HepG2 (cell line): Measurements from ENCODE around the gene PWP1. TPM values are rescaled to one million over a fixed set of nuclear protein-coding genes. Genes with fewer than 3 reads are reported as not detected.

Source experiments
- ATF6 ChIP-seq: sonication (generic); formaldehyde crosslinking; conservative IDR thresholded peaks from 2 replicates; pipeline ENCODE4 v1.4.0; 2020; ENCODE audit warnings: missing genetic modification reagents
- DMAP1 ChIP-seq: IDR thresholded peaks from 2 replicates; pipeline ENCODE4 v1.6.1; 2016
- ERF ChIP-seq: IDR thresholded peaks from 2 replicates; pipeline ENCODE4 v1.6.1; 2018; ENCODE audit warnings: missing biosample characterization, missing genetic modification reagents
- HES4 ChIP-seq: sonication (generic); formaldehyde crosslinking; IDR thresholded peaks from 2 replicates; pipeline ENCODE4 v1.9.0; 2021; ENCODE audit warnings: mild to moderate bottlenecking, missing genetic modification reagents, borderline replicate concordance
- JUNB ChIP-seq: sonication (generic); formaldehyde crosslinking; IDR thresholded peaks from 2 replicates; pipeline ENCODE4 v1.8.0; 2022; ENCODE audit warnings: missing genetic modification reagents, mild to moderate bottlenecking, borderline replicate concordance
- NCOA2 ChIP-seq: sonication (generic); formaldehyde crosslinking; IDR thresholded peaks from 2 replicates; pipeline ENCODE4 v1.8.0; 2022; ENCODE audit warnings: inconsistent platforms
- NFE2L2 ChIP-seq: fragments of 150-350 bp; IDR thresholded peaks from 2 replicates; pipeline ENCODE4 v1.6.1; 2014; ENCODE audit warnings: low read length
- PPARG ChIP-seq: conservative IDR thresholded peaks from 2 replicates; pipeline ENCODE4 v1.6.1; 2016; ENCODE audit warnings: missing biosample characterization, missing genetic modification reagents
- SIX4 ChIP-seq: sonication (generic); formaldehyde crosslinking; IDR thresholded peaks from 2 replicates; pipeline ENCODE4 v1.4.0; 2020; ENCODE audit warnings: missing genetic modification reagents
- SP5 ChIP-seq: IDR thresholded peaks from 2 replicates; pipeline ENCODE4 v1.6.1; 2016; ENCODE audit warnings: low read depth, borderline replicate concordance
- TRIM22 ChIP-seq: fragments of 450-650 bp; IDR thresholded peaks from 2 replicates; pipeline ENCODE4 v1.6.1; 2017
- YY1 ChIP-seq: IDR thresholded peaks from 2 replicates; pipeline ENCODE4 v1.6.1; 2011; ENCODE audit warnings: low read length, low read depth, moderate library complexity, mild to moderate bottlenecking; ENCODE audit not compliant: insufficient read depth, insufficient replicate concordance
- ZFX ChIP-seq: sonication (generic); formaldehyde crosslinking; IDR thresholded peaks from 2 replicates; pipeline ENCODE4 v1.4.0; 2020; ENCODE audit warnings: mild to moderate bottlenecking, low read depth, missing genetic modification reagents, moderate library complexity
- ZNF10 ChIP-seq: sonication (generic); formaldehyde crosslinking; IDR thresholded peaks from 2 replicates; pipeline ENCODE4 v1.4.0; 2020; ENCODE audit warnings: mild to moderate bottlenecking, low read depth, missing genetic modification reagents, borderline replicate concordance
- ZNF282 ChIP-seq: fragments of 450-650 bp; IDR thresholded peaks from 2 replicates; pipeline ENCODE4 v1.6.1; 2018; ENCODE audit not compliant: partially characterized antibody
- ZNF44 ChIP-seq: sonication (generic); formaldehyde crosslinking; IDR thresholded peaks from 2 replicates; pipeline ENCODE4 v1.5.1; 2020; ENCODE audit warnings: mild to moderate bottlenecking, missing genetic modification reagents
- ZNF530 ChIP-seq: sonication (generic); formaldehyde crosslinking; IDR thresholded peaks from 2 replicates; pipeline ENCODE4 v1.5.0; 2020; ENCODE audit warnings: low read depth, mild to moderate bottlenecking, missing genetic modification reagents
- ZNF749 ChIP-seq: sonication (generic); formaldehyde crosslinking; IDR thresholded peaks from 2 replicates; pipeline ENCODE4 v1.8.0; 2022; ENCODE audit warnings: mild to moderate bottlenecking, missing genetic modification reagents, moderate library complexity, borderline replicate concordance
- ZNF790 ChIP-seq: sonication (generic); formaldehyde crosslinking; IDR thresholded peaks from 2 replicates; pipeline ENCODE4 v1.8.0; 2022; ENCODE audit warnings: missing genetic modification reagents, mild to moderate bottlenecking, borderline replicate concordance
- ZSCAN9 ChIP-seq: IDR thresholded peaks from 2 replicates; pipeline ENCODE4 v1.6.1; 2016; ENCODE audit warnings: borderline replicate concordance
- polyA plus RNA-seq, 8 experiments: library from polyadenylated mRNA; depleted of rRNA in 3 of 8; stranded (reverse) in 7 of 8; unstranded in 1 of 8; fragments of >200 nt; fragmentation: Illumina TruSeq in 4 of 8; extraction: Trizol in 4 of 8; gene quantifications; 2 replicates each; pipeline versions ENCODE4 v1.2.1 to v1.2.3, GENCODE V29; 2011 to 2016; ENCODE audit warnings: low read depth in 4 of 8, missing spikeins in 1 of 8, mixed read lengths in 1 of 8; ENCODE audit not compliant: insufficient read depth in 1 of 8
- total RNA-seq, 5 experiments: library from RNA; depleted of rRNA; stranded (reverse); fragments of >200 nt; fragmentation: Illumina TruSeq; extraction: Trizol; gene quantifications; 2 replicates each; pipeline ENCODE4 v1.2.3, GENCODE V29; 2016; ENCODE audit warnings: low read depth in 1 of 5
- TF ChIP-seq, protein P1 (sequence below): sonication (generic); formaldehyde crosslinking; IDR thresholded peaks from 2 replicates; pipeline ENCODE4 v1.4.0; 2020; ENCODE audit warnings: missing genetic modification reagents
- TF ChIP-seq, protein P2 (sequence below): sonication (generic); formaldehyde crosslinking; IDR thresholded peaks from 2 replicates; pipeline ENCODE4 v1.5.1; 2020; ENCODE audit warnings: mild to moderate bottlenecking, missing genetic modification reagents

The PWP1 gene
- total and polyA plus RNA-seq, 2 of the 13 experiments (the other 11 are each of a cell fraction or from before 2014, with no cell fraction given): 65.9 to 70.2 TPM

DNA sequence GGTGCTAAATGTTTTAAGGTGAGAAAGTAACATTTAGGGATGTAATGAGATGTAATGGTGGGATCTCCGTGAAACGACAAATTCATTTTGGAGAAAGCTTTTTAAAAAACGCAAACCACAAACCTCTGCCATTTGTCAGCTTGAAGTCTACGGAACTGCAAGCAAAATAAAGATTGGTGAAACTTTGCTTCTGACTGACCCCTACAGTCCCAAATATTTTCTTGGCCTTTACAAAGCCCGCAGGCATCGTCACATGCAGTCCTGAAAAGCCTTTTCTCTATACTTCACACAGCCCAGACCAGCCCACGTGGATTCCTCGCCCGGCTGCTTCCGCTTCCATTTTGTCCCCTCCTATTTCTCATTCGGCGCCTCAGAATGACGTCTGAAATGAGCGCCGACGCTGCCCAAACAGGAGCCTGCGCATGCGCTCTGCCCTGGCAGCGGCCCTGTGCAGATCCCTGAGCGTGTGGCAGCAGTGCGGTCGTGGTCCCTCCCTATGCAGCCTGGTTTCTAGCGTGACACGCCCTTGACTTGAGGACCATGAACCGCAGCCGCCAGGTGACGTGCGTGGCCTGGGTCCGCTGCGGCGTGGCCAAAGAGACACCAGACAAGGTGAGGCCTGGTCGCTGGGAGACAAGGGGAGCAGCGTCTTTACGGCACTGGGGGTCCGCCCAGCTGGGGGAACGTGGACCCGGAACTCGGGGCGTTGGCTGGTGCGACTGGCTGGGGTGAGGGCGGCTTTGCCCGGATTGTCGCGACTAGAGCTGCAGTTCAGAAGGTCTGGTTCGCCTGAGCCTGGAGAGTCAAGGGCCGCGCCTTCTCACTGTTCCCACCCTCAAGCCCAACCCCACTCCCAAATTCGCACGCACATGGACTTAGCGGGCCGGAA lies at the start of gene PWP1 (continued):
- TF ChIP-seq, protein P1, sequence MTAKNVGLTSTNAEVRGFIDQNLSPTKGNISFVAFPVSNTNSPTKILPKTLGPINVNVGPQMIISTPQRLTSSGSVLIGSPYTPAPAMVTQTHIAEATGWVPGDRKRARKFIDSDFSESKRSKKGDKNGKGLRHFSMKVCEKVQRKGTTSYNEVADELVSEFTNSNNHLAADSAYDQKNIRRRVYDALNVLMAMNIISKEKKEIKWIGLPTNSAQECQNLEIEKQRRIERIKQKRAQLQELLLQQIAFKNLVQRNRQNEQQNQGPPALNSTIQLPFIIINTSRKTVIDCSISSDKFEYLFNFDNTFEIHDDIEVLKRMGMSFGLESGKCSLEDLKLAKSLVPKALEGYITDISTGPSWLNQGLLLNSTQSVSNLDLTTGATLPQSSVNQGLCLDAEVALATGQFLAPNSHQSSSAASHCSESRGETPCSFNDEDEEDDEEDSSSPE (CRISPR knock-in tag): peak; percentile 44; the same call in 1 of the 2 replicates
- TF ChIP-seq TRIM22: no peak
- no peak for TF ChIP-seq NFE2L2
- peak; percentile 38; the same call in 1 of the 2 replicates for TF ChIP-seq SP5 (CRISPR knock-in tag)
- TF ChIP-seq HES4: peak; percentile 74; the same call in 1 of the 2 replicates
- peak; percentile 100 for TF ChIP-seq ZFX
- TF ChIP-seq ZNF749 (CRISPR knock-in tag): peak; percentile 57; the same call in 1 of the 2 replicates
- peak; percentile 37; the same call in 1 of the 2 replicates for TF ChIP-seq NCOA2 (CRISPR knock-in tag)
- TF ChIP-seq, protein P2, sequence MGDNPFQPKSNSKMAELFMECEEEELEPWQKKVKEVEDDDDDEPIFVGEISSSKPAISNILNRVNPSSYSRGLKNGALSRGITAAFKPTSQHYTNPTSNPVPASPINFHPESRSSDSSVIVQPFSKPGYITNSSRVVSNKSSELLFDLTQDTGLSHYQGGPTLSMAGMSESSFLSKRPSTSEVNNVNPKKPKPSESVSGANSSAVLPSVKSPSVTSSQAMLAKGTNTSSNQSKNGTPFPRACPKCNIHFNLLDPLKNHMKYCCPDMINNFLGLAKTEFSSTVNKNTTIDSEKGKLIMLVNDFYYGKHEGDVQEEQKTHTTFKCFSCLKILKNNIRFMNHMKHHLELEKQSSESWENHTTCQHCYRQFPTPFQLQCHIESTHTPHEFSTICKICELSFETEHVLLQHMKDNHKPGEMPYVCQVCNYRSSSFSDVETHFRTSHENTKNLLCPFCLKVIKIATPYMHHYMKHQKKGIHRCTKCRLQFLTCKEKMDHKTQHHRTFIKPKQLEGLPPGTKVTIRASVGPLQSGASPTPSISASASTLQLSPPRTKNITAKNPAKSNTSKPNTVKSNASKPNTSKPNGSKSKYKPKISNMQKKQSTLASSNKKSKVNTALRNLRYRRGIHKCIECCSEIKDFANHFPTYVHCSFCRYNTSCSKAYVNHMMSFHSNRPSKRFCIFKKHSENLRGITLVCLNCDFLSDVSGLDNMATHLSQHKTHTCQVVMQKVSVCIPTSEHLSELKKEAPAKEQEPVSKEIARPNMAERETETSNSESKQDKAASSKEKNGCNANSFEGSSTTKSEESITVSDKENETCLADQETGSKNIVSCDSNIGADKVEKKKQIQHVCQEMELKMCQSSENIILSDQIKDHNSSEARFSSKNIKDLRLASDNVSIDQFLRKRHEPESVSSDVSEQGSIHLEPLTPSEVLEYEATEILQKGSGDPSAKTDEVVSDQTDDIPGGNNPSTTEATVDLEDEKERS (CRISPR knock-in tag): peak; percentile 89; the same call in 1 of the 2 replicates
- no peak for TF ChIP-seq ATF6 (CRISPR knock-in tag)
- TF ChIP-seq ZNF10 (CRISPR knock-in tag): no peak
- peak; percentile 94; the same call in 1 of the 2 replicates for TF ChIP-seq ZNF44 (CRISPR knock-in tag)
- TF ChIP-seq ZNF790 (CRISPR knock-in tag): no peak
- no peak for TF ChIP-seq JUNB (CRISPR knock-in tag)
- TF ChIP-seq ZNF530 (CRISPR knock-in tag): no peak
- TF ChIP-seq SIX4 (CRISPR knock-in tag): peak; percentile 66; the same call in 1 of the 2 replicates
- no peak for TF ChIP-seq PPARG (CRISPR knock-in tag)
- TF ChIP-seq ZSCAN9 (CRISPR knock-in tag): peak; percentile 75; the same call in 1 of the 2 replicates
- peak; percentile 69; the same call in 1 of the 2 replicates for TF ChIP-seq ERF (CRISPR knock-in tag)
- peak; percentile 99 for TF ChIP-seq DMAP1 (CRISPR knock-in tag)
- TF ChIP-seq YY1: peak; percentile 90
- TF ChIP-seq ZNF282: no peak
